OCI-LY7 (cell line): ENCODE measurements around the gene CHST8.

Experiments
- CTCF ChIP-seq: fragments of 200-600 bp; sonication (generic); conservative IDR thresholded peaks from 2 replicates; pipeline ENCODE4 v1.5.1; 2014; ENCODE audit warnings: mild to moderate bottlenecking, antibody characterized with exemption, low read length, moderate library complexity, mixed read lengths
- EZH2phosphoT487 ChIP-seq: fragments of 200-600 bp; sonication (generic); IDR thresholded peaks from 2 replicates; pipeline ENCODE4 v1.6.1; 2018; ENCODE audit warnings: low read depth, borderline replicate concordance, mild to moderate bottlenecking, mixed run types, antibody characterized with exemption, low read length, moderate library complexity, mixed read lengths

- TF ChIP-seq CTCF (no peak), EZH2phosphoT487 (no peak)
These were observed 102.4 kb downstream of the CHST8 start for GRCh38 chr19:33724021-33724720.
